Measurements from ENCODE around the gene ADAM33.

ADAM33 gene

DNA sequence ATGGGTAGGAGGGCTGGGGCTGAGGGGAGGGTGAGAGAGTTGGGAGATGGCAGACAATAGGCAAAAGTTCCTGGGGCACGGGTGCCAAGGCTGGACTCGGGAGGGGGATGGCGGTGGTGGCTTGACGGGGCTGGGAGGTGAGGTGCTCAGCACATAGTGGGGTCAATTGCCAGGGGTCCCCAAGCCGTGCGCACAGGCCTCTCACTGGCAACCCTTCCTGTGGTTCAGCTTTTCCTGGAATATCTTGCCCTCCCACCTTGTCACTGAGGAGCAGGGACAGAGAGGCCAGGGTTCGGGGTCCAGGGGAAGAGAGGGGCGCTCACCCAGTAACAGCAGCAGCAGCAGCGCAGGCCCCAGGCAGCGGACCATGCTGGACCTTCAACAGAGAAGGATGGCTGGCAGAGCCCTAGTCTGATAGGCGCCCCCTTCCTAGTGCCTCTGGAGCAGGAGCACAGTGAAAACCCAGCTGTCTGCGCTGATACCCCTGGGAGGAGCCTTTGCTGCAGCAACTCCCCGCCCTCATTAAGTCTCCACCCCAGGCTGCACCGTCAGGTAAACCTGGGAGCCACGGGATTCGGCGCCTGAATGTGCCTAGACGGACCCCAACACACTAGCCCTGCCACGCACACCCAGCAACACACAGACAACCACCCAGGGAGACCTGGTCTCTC is 18.6 kb downstream of the ADAM33 start, which contains the start of gene GFRA4:
Gene GFRA4 (minus strand): TSS at position 369 of the 671 bp plus-strand sequence. CDS start 0 bp downstream, at position 369.
- ChIA-PET POLR2A (no interaction called here), CTCF (interaction anchor here (0.6 kb wide), 1 partner anchor 40 kb away, joined by 3 read pairs; no protein-coding TSS in a partner anchor)
- no peak for DNase-seq (ENCODE audit: extremely low spot score)
- no peak for TF ChIP-seq NFRKB (IDR thresholded peaks at IDR 0.05)
- no peak for TF ChIP-seq BHLHE40 (IDR thresholded peaks at IDR 0.05; ENCODE audit: borderline replicate concordance)

GRCh38 chr20:3661814-3662665 is 19.8 kb downstream of the ADAM33 start:
- DNase-seq (ENCODE audit: extremely low spot score) = no peak
- ChIA-PET POLR2A (no interaction called here), CTCF (no interaction called here)
- no peak for TF ChIP-seq FOXA1 (IDR thresholded peaks at IDR 0.05)
- TF ChIP-seq BHLHE40 (IDR thresholded peaks at IDR 0.05; ENCODE audit: borderline replicate concordance) = no peak

- ChIA-PET POLR2A (no interaction called here), CTCF (no interaction called here)
These were observed 20.6 kb downstream of the ADAM33 start for GRCh38 chr20:3661060-3661813.

DNA sequence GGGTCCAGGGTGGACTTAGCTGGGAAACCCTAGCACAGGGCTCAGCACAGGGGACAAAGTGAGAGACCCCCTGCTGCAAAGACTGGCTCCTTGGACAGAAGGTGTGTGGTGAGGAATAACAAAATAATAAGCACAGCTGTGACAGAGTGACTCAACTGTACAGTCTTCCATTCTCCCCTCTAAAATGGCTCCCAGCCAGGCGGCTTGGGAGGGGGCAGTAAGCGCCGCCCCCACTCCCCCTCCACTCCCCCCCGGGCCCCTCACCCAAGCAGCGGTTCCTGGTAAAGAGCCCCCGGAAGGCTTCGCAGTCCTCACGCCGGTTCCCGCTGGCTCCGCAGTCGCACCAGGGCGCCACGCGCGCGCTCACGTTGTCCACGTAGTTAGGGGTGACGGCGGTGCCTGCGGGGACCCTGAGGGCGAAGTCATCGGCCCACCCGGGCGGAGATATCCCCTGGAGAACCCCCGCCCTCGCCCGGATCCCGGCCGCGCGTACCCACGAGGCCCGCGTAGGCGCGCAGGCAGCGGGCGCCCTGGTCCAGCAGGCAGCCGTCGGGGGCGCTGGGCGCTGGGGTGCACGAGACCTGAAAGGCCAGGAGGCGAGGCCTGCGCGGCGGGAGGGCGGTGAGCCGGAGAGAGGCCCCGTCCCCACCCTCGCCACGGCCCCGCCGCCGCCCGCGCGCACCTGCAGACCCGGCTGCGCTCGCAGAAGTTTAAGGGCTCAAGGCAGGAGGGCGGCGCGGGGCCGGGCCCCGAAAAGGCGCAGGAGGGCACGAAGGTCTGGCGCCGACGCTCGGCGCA is 21.3 kb downstream of the ADAM33 start:
- TF ChIP-seq ARNT (IDR thresholded peaks at IDR 0.05) = no peak
- no peak for TF ChIP-seq CTBP1 (IDR thresholded peaks at IDR 0.05; ENCODE audit: borderline replicate concordance)
- DNase-seq (ENCODE audit: extremely low spot score) = no peak
- ChIA-PET CTCF (no interaction called here), POLR2A (no interaction called here)

More at GRCh38 chr20:3661060-3661813, 20.6 kb downstream of the ADAM33 start:
- no peak for DNase-seq (ENCODE audit: extremely low spot score)
- TF ChIP-seq SUZ12 (IDR thresholded peaks at IDR 0.05) (no peak), NFRKB (IDR thresholded peaks at IDR 0.05) (no peak), ARNT (IDR thresholded peaks at IDR 0.05) (no peak), FOXA1 (IDR thresholded peaks at IDR 0.05) (no peak), L3MBTL2 (conservative IDR thresholded peaks at IDR 0.05) (no peak), BHLHE40 (IDR thresholded peaks at IDR 0.05; ENCODE audit: borderline replicate concordance) (no peak), SP1 (IDR thresholded peaks at IDR 0.05) (no peak), FOXK2 (IDR thresholded peaks at IDR 0.05) (no peak), CTBP1 (IDR thresholded peaks at IDR 0.05; ENCODE audit: borderline replicate concordance) (no peak)

- ChIA-PET POLR2A (no interaction called here), CTCF (no interaction called here)
- DNase-seq (ENCODE audit: extremely low spot score) = no peak
These were observed 22.1 kb downstream of the ADAM33 start for GRCh38 chr20:3659492-3660261.

GRCh38 chr20:3658716-3659491 is 22.9 kb downstream of the ADAM33 start:
- no peak for DNase-seq (ENCODE audit: extremely low spot score)
- ChIA-PET POLR2A (no interaction called here), CTCF (no interaction called here)
- TF ChIP-seq NFRKB (IDR thresholded peaks at IDR 0.05) (no peak), LEF1 (IDR thresholded peaks at IDR 0.05; ENCODE audit: borderline replicate concordance) (no peak), SP1 (IDR thresholded peaks at IDR 0.05) (no peak), BHLHE40 (IDR thresholded peaks at IDR 0.05; ENCODE audit: borderline replicate concordance) (no peak), ARNT (IDR thresholded peaks at IDR 0.05) (no peak), FOXM1 (IDR thresholded peaks at IDR 0.05; ENCODE audit: borderline replicate concordance) (no peak), ELF4 (IDR thresholded peaks at IDR 0.05) (no peak)

More at GRCh38 chr20:3659492-3660261, 22.1 kb downstream of the ADAM33 start:
- TF ChIP-seq ZNF384 (IDR thresholded peaks at IDR 0.05) (no peak), L3MBTL2 (conservative IDR thresholded peaks at IDR 0.05) (no peak), NFRKB (IDR thresholded peaks at IDR 0.05) (no peak), ARNT (IDR thresholded peaks at IDR 0.05) (no peak), FOXA1 (IDR thresholded peaks at IDR 0.05) (no peak), CTBP1 (IDR thresholded peaks at IDR 0.05; ENCODE audit: borderline replicate concordance) (no peak), FOXM1 (IDR thresholded peaks at IDR 0.05; ENCODE audit: borderline replicate concordance) (no peak)

GRCh38 chr20:3658019-3658715 is 23.6 kb downstream of the ADAM33 start:
- CTCF ChIA-PET = interaction anchor here (1.0 kb wide), 1 partner anchor 53 kb away, joined by 3 read pairs; no protein-coding TSS in a partner anchor
- DNase-seq (ENCODE audit: extremely low spot score) = no peak
- TF ChIP-seq BHLHE40 (IDR thresholded peaks at IDR 0.05; ENCODE audit: borderline replicate concordance) (no peak), ELF4 (IDR thresholded peaks at IDR 0.05) (no peak), HDGF (IDR thresholded peaks at IDR 0.05; ENCODE audit: borderline replicate concordance) (no peak), TARDBP (IDR thresholded peaks at IDR 0.05) (no peak), FOXM1 (IDR thresholded peaks at IDR 0.05; ENCODE audit: borderline replicate concordance) (no peak), SUZ12 (IDR thresholded peaks at IDR 0.05) (no peak), LEF1 (IDR thresholded peaks at IDR 0.05; ENCODE audit: borderline replicate concordance) (no peak), SP1 (IDR thresholded peaks at IDR 0.05) (no peak), ZNF384 (IDR thresholded peaks at IDR 0.05) (no peak), FOXA1 (IDR thresholded peaks at IDR 0.05) (no peak)
- POLR2A ChIA-PET = no interaction called here

Data from HEK293T (cell line).